ENCODE results near the gene VSTM2B.

DNA sequence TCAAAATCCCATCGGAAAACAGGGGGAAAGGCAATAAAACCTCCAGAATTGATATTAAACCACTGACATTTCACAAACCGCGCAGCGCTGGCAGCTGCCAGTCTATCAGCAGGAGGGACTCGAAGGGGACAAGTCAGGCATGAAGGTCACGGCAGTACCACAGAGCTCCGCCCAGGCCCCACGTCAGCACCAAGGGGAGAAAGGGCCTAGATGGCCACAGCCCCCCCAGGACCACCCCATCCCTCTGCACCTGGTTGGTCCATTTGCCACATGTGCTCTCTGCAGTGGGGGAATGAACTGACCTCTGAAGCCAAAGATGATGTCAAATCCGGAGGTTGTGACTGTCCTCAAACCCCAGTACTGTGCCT lies 9.5 kb upstream of the VSTM2B start:
- TF ChIP-seq, protein P1, sequence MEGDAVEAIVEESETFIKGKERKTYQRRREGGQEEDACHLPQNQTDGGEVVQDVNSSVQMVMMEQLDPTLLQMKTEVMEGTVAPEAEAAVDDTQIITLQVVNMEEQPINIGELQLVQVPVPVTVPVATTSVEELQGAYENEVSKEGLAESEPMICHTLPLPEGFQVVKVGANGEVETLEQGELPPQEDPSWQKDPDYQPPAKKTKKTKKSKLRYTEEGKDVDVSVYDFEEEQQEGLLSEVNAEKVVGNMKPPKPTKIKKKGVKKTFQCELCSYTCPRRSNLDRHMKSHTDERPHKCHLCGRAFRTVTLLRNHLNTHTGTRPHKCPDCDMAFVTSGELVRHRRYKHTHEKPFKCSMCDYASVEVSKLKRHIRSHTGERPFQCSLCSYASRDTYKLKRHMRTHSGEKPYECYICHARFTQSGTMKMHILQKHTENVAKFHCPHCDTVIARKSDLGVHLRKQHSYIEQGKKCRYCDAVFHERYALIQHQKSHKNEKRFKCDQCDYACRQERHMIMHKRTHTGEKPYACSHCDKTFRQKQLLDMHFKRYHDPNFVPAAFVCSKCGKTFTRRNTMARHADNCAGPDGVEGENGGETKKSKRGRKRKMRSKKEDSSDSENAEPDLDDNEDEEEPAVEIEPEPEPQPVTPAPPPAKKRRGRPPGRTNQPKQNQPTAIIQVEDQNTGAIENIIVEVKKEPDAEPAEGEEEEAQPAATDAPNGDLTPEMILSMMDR (IDR thresholded peaks at IDR 0.05): no peak
- TF ChIP-seq EZH2 (IDR thresholded peaks at IDR 0.05): no peak
